GM10266 (cell line): ENCODE data around the gene RNF123.

Experiments
- DNase-seq: peaks from one replicate; pipeline ENCODE4 v3.0.0; 2012; ENCODE audit errors: extremely low spot score
- TF ChIP-seq, protein P1 (sequence below): IDR thresholded peaks from 2 replicates; pipeline ENCODE4 v1.5.1; 2012; ENCODE audit warnings: mild to moderate bottlenecking, low read depth; ENCODE audit not compliant: control insufficient read depth, insufficient read depth; ENCODE audit errors: missing control alignments

The RNF123 gene

DNA sequence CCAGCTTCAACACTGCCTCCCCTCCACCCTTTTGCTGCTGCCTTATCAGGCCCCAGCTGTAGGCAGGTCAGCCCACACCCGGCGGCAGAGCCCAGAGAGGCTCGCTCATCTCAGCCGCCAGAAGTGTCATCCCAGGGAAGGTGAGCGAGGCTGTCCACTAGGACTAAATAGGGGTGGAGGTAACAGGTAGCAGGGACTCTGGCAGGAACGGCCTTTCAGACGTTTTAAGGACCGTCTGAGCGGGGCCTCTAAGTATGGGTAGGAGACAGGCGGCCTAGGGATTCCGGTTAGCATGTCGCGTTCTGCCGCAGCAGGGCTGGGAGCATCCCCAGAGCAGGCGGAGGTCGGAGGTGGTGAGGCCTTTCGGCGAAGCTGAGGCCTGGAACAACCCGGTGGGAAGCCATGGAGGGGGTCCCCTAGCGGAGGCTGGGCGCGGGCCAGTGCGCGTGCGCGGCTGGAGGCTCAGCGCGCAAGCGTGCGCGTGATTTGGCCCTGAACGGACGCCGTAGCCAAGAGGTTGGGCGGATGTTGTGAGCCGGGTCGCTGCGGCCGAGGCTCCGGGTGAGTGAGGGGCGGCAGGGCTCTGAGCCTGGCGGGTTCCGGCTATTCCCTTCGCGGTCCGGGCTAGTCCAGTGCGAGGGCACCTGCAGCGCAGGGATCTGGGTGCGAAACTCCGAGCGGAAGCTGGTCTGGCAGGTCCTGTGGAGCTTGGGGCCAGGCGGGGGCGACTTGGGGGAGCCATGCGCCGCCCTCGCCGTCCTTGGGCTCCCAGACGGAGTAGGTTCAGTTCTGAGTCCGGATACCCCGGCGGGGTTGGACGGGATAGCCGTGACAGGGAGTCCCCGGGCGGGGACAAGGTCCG, at the start of gene RNF123, which contains the start of gene MST1:
TSS of gene RNF123 (plus strand) at position 512 of the 862 bp plus-strand sequence. CDS start 1,609 bp downstream, outside the sequence.
TSS of gene MST1 (minus strand) at position 429 of the 862 bp plus-strand sequence. CDS start 783 bp downstream, outside the sequence.
- TF ChIP-seq, protein P1, sequence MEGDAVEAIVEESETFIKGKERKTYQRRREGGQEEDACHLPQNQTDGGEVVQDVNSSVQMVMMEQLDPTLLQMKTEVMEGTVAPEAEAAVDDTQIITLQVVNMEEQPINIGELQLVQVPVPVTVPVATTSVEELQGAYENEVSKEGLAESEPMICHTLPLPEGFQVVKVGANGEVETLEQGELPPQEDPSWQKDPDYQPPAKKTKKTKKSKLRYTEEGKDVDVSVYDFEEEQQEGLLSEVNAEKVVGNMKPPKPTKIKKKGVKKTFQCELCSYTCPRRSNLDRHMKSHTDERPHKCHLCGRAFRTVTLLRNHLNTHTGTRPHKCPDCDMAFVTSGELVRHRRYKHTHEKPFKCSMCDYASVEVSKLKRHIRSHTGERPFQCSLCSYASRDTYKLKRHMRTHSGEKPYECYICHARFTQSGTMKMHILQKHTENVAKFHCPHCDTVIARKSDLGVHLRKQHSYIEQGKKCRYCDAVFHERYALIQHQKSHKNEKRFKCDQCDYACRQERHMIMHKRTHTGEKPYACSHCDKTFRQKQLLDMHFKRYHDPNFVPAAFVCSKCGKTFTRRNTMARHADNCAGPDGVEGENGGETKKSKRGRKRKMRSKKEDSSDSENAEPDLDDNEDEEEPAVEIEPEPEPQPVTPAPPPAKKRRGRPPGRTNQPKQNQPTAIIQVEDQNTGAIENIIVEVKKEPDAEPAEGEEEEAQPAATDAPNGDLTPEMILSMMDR: peak; percentile 35
- DNase-seq: peak; percentile 93

DNA sequence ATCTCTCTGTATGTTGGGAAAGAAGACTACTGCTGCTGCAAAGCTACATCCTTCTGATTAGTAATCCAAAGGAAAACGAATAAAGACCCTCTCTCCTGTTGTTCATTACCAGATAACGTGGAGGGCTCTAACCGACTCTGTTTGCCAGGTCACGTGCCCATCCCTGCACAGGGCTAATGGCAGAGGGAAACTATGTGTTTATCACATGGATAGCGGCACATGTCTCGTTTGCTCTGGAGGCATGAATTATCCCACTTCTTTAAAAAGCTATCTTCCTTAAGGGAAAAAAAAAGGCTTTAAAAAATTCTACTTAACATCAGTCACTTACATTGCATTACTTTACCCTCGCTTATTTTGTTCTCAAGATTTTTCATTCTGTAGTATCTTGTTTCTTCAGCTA, 48.1 kb upstream of the RNF123 start:
- DNase-seq: no peak

DNA sequence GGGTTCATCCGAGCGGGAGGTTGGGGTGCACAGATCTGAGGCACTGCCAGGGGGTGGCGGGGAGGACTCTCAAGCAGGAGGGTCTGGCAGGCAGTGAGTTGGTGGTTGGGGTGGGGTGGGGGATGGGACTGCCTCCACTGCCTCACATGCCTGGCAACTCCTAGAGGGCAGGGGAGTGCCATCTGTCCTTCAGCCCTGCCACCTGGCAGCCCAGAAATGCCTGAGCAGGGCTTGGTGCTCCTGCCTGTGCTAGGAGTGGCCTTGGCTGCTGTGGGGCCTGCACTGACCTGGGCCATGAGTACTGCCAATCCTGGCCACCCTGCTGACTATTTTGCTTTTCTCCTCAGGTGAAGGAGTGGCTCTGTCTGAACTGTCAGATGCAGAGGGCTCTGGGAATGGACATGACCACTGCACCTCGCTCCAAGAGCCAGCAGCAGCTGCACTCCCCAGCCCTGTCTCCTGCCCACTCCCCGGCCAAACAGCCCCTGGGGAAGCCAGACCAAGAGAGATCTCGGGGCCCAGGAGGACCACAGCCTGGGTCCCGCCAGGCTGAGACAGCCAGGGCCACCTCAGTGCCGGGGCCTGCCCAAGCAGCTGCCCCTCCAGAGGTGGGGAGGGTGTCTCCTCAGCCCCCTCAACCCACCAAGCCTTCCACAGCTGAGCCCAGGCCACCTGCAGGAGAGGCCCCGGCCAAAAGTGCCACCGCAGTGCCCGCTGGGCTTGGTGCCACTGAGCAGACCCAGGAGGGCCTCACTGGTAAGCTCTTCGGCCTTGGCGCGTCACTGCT, 47.2 kb upstream of the RNF123 start:
- TF ChIP-seq, protein P1: no peak

More for the DNA sequence above, 48.1 kb upstream of the RNF123 start:
- TF ChIP-seq, protein P1: no peak

DNA sequence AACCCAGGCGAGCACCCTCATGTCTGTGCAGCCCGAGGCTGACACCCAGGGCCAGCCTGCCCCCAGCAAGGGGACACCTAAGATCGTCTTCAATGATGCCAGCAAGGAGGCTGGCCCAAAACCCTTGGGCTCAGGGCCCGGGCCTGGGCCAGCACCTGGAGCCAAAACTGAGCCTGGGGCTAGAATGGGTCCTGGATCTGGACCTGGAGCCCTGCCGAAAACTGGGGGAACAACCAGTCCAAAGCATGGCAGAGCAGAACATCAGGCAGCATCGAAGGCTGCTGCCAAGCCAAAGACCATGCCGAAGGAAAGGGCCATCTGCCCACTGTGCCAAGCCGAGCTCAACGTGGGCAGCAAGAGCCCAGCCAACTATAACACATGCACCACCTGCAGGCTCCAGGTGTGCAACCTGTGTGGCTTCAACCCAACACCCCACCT, 46.6 kb upstream of the RNF123 start:
- TF ChIP-seq, protein P1: no peak
- no peak for DNase-seq

More for the DNA sequence above, 47.2 kb upstream of the RNF123 start:
- DNase-seq: no peak

DNA sequence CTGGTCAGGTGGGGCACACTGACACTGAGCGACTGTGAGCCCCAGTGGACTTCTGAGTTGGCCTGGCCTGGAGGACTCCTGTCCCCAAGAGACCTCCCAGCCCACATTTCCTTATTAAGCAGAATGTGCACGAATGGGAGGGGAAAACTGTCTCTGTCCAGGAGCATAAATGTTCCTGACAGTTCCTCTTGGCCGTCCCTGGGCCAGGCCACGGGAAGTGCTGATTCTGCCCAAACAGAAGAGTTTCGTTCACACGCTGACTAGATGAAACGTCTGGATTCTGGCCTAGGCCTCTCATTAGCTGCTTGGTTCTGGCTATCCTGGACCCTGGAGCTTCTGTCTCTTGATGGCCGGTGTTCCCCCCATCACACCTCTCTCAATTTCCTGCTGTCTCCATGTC, 44.7 kb upstream of the RNF123 start:
- TF ChIP-seq, protein P1: no peak
- DNase-seq: no peak

DNA sequence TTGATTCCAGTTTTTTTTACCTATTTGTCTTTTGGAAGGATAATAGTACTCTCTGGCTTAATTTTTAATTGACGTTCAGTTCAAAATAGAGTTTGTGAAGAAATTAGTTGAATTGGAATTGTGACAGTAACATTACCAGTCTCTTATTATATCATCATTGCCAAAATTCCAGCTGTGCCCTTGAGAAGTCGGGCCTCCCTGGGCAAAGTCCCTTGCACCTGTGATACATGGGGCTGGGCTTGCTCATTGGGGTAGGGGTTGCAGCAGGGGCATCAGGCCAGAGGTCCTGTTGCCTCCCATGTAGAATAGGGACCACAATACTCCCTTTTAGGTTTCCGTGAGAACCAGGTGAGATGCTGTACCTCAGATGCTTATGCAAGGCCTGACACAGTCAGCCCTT, 43.1 kb upstream of the RNF123 start:
- DNase-seq: no peak
- TF ChIP-seq, protein P1: no peak
